Measurements from ENCODE around the gene PPP1R13B.

PPP1R13B gene

DNA sequence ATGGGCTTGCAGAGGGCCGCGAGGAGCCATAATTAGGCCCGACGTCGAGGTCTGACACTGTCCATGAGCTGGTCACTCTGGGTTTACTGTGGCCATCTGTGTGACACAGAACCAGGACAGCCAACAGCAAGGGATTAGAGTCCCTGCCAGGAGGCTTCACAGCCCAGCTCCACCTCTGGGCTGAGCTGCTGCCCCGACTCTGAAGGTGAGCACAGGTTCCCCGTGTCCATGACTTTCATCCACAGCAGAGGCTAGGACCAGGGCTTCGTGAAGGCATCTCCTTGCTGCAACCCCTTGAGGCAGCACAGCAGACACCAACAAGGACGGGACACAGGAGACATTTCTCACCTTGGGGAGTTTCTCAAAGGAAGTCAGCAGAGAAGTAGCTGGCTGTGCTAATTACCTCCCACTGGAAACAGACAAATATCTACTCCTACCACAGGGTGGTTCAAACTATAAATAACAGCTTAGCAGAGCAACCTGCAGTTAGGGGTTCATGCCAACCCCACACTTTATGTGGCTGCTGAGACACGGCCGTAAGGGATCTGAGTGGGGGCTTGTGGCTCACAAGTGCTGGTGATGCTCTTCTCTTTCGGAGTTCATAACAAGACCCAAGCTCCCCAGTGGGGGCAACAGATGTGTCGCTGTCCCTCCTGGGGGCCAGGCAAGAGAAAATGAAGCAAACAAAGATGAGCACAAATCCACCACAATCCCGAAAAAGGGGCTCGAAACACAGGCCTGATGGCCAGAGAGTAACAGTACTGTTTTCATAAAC, 102.6 kb downstream of the PPP1R13B start:
- TF ChIP-seq Cebpa-rat (IDR thresholded peaks at IDR 0.05) = no peak

DNA sequence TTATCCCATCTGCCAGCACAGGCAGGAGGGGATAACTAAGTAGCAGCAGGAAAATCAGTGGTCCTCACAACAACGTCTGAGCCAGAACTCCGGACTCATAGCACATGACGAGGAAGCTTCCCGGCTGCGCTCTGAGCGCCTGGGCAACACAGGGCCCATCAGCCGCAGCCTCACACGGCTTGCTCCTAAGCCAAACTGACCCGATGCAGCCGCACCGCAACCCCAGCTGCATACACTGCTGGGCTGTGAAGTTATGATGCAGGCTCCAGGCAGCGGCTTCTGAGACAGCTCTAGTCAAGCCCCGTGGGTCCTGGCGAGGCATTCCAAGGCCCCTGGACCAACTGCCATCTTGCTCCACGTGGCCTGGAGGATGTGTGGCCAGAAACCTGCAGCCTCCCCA, 103.7 kb downstream of the PPP1R13B start:
- no peak for TF ChIP-seq Cebpa-rat (IDR thresholded peaks at IDR 0.05)
- peaks cover 0 to 24% (median 8%) of the 10 kb centered on the region in 11 experiments; a peak in 12 of 22 replicates for H3K36me3 ChIP-seq

More for the DNA sequence above, 102.6 kb downstream of the PPP1R13B start:
- Histone ChIP-seq H4K20me1 (peaks cover 0 to 4% (median 0%) of the 10 kb centered on the region in 11 experiments; a peak in 1 of 22 replicates), H3K4me3 (no peak overlapping the region), H3K4me1 (peaks cover 30 to 69% (median 56%) of the 10 kb centered on the region in 10 experiments), H3K27ac (no peak overlapping the region), H3K9me3 (replicated peaks in 1 of 11) (no peaks in the 10 kb centered on the region), H3K36me3 (peaks cover 0 to 16% (median under 1%) of the 10 kb centered on the region in 11 experiments; a peak in 10 of 22 replicates), H3K4me2 (peak overlapping the region in 6 of 11 experiments; percentile 52 to 75 (median 64); a peak in 12 of 22 replicates), H3K27me3 (no peaks in the 10 kb centered on the region), H3K9ac (no peak overlapping the region)

GRCh38 chr14:103742499-103743255, 104.7 kb downstream of the PPP1R13B start:
- H4K20me1 ChIP-seq = peaks cover 0 to 6% (median 0%) of the 10 kb centered on the region in 11 experiments; a peak in 1 of 22 replicates
- peaks cover 0 to 34% (median 16%) of the 10 kb centered on the region in 11 experiments; a peak in 14 of 22 replicates for H3K36me3 ChIP-seq
- H3K9ac ChIP-seq = no peak overlapping the region; a peak in 1 of 22 replicates

More for the DNA sequence above, 103.7 kb downstream of the PPP1R13B start:
- no peak overlapping the region for H3K4me3 ChIP-seq
- H3K27ac ChIP-seq = peak overlapping the region in 1 of 11 experiments; percentile 4; a peak in 1 of 22 replicates
- peak overlapping the region in 9 of 11 experiments; percentile 7 to 75 (median 52); a peak in 17 of 22 replicates for H3K4me2 ChIP-seq
- peaks cover 24 to 59% (median 53%) of the 10 kb centered on the region in 10 experiments for H3K4me1 ChIP-seq
- no peaks in the 10 kb centered on the region for H3K9me3 ChIP-seq (replicated peaks in 1 of 11)
- H3K27me3 ChIP-seq = no peaks in the 10 kb centered on the region
- H4K20me1 ChIP-seq = peaks cover 0 to 6% (median 0%) of the 10 kb centered on the region in 11 experiments; a peak in 1 of 22 replicates
- H3K9ac ChIP-seq = peak overlapping the region in 3 of 11 experiments; percentile 6 to 35 (median 7); a peak in 1 of 22 replicates

GRCh38 chr14:103741876-103742275, 105.5 kb downstream of the PPP1R13B start:
- Histone ChIP-seq H3K4me2 (peak overlapping the region; percentile 6 to 75 (median 50); a peak in 17 of 22 replicates), H3K27ac (no peak overlapping the region), H3K4me1 (peaks cover 22 to 51% (median 45%) of the 10 kb centered on the region in 10 experiments), H4K20me1 (peaks cover 0 to 7% (median 0%) of the 10 kb centered on the region in 11 experiments; a peak in 1 of 22 replicates), H3K36me3 (peaks cover 0 to 42% (median 16%) of the 10 kb centered on the region in 11 experiments; a peak in 16 of 22 replicates), H3K4me3 (no peak overlapping the region), H3K9me3 (replicated peaks in 1 of 11) (no peaks in the 10 kb centered on the region), H3K9ac (peak overlapping the region in 1 of 11 experiments; percentile 14; a peak in 3 of 22 replicates), H3K27me3 (no peaks in the 10 kb centered on the region)
- no peak for TF ChIP-seq Cebpa-rat (IDR thresholded peaks at IDR 0.05)

More at GRCh38 chr14:103742499-103743255, 104.7 kb downstream of the PPP1R13B start:
- H3K27ac ChIP-seq = no peak overlapping the region
- peak overlapping the region in 9 of 11 experiments; percentile 22 to 75 (median 53); a peak in 15 of 22 replicates for H3K4me2 ChIP-seq
- H3K4me1 ChIP-seq = peaks cover 24 to 52% (median 45%) of the 10 kb centered on the region in 10 experiments
- no peak overlapping the region for H3K4me3 ChIP-seq
- TF ChIP-seq Cebpa-rat (IDR thresholded peaks at IDR 0.05) = no peak
- H3K9me3 ChIP-seq (replicated peaks in 1 of 11) = no peaks in the 10 kb centered on the region
- H3K27me3 ChIP-seq = no peaks in the 10 kb centered on the region

DNA sequence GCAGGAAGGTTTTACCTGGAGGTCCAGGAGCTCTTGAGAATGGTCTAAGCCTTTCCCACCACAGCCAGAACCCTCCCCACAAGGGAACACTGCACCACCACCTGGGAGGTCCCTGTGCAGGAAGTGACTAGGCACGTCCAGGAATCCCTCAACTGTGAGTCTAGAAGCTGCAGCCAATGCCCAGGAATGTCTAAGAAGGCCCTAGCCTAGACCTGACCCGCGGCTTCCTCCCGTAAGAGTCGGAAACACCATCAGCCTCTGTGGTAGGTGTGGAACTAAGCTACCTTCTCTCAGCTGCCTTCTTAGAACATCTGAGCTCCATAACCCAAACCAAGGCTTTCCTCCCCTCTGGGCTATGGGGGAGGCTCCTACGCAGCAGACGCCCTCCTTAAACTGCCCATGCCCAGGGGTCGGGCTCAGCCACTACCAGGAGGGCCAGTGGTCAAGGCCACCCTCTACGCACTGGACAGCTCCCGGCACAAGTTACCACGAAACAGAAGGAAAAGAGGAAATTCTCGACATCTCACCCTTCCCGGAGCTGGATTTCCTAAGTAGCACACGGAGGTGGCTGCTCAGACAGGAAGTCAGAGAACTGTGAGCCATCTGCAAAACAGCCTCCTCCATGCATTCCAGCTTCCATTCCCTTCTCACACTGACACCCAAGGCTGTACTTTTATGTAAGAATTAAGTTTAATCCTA, 106.2 kb downstream of the PPP1R13B start:
- no peaks in the 10 kb centered on the region for H3K9me3 ChIP-seq (replicated peaks in 1 of 11)
- peaks cover 0 to 47% (median 18%) of the 10 kb centered on the region in 11 experiments; a peak in 16 of 22 replicates for H3K36me3 ChIP-seq
- no peaks in the 10 kb centered on the region for H3K27me3 ChIP-seq
- no peak overlapping the region for H3K4me3 ChIP-seq
- H3K9ac ChIP-seq = no peak overlapping the region
- H3K4me2 ChIP-seq = peak overlapping the region; percentile 3 to 67 (median 31); a peak in 9 of 22 replicates
- H3K27ac ChIP-seq = no peak overlapping the region; a peak in 1 of 22 replicates
- peaks cover 0 to 13% (median 0%) of the 10 kb centered on the region in 11 experiments; a peak in 1 of 22 replicates for H4K20me1 ChIP-seq
- H3K4me1 ChIP-seq = peaks cover 15 to 47% (median 43%) of the 10 kb centered on the region in 10 experiments
- no peak for TF ChIP-seq Cebpa-rat (IDR thresholded peaks at IDR 0.05)

DNA sequence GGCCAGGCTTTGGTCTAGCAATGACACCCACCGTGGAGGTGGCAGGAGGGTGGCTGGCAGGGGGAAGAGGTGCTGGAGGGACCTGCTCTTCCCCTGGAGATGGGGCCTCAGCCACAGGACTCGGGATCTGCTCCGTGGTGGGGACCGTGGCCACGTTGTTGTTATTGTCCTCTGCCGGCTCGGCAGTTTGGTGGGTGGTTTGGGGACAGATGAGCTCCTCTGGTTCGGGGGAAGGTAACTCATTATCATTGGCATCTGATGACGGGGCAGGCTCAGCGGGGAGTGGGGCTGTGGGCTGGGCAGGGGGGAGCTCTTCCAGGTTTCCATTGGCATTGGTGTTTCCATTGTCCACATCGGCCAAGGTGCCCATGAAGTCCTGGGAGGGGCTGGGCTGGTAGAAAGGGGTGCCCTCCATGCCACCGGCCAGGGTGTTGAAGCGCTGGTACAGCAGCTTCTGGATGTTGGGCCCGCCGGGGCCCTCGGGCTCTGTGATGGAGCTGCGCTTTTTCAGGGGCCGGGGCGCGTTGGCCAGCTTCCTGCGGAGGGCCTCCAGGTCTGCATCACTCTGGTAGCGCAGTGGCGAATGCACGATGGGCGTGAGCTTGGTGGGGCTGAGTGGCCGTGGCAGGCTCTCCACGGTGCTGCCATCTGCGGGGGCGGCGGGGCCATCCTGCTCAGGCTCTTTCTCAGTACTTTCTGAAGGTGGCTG, 107.4 kb downstream of the PPP1R13B start:
- H3K9ac ChIP-seq = no peak overlapping the region
- peaks cover 0 to 59% (median 28%) of the 10 kb centered on the region in 11 experiments; a peak in 16 of 22 replicates for H3K36me3 ChIP-seq
- H3K9me3 ChIP-seq (replicated peaks in 1 of 11) = no peaks in the 10 kb centered on the region
- no peaks in the 10 kb centered on the region for H3K27me3 ChIP-seq
- TF ChIP-seq Cebpa-rat (IDR thresholded peaks at IDR 0.05) = no peak
- no peak overlapping the region for H3K4me3 ChIP-seq
- no peak overlapping the region for H3K4me2 ChIP-seq
- H3K27ac ChIP-seq = no peak overlapping the region
- H3K4me1 ChIP-seq = peaks cover 11 to 44% (median 40%) of the 10 kb centered on the region in 10 experiments
- peaks cover 0 to 24% (median 0%) of the 10 kb centered on the region in 11 experiments; a peak in 2 of 22 replicates for H4K20me1 ChIP-seq

GRCh38 chr14:103739466-103739792, 107.9 kb downstream of the PPP1R13B start:
- no peak for TF ChIP-seq Cebpa-rat (IDR thresholded peaks at IDR 0.05)
- no peak overlapping the region for H3K27ac ChIP-seq
- H4K20me1 ChIP-seq = peaks cover 0 to 25% (median 0%) of the 10 kb centered on the region in 11 experiments; a peak in 2 of 22 replicates
- H3K4me2 ChIP-seq = no peak overlapping the region
- H3K4me3 ChIP-seq = no peak overlapping the region
- no peaks in the 10 kb centered on the region for H3K9me3 ChIP-seq (replicated peaks in 1 of 11)
- peaks cover 0 to 65% (median 33%) of the 10 kb centered on the region in 11 experiments; a peak in 16 of 22 replicates for H3K36me3 ChIP-seq
- H3K27me3 ChIP-seq = no peaks in the 10 kb centered on the region
- H3K4me1 ChIP-seq = peaks cover 11 to 38% (median 35%) of the 10 kb centered on the region in 10 experiments
- H3K9ac ChIP-seq = no peak overlapping the region
